Measurements from ENCODE around the gene MGAT5B. TPM values are rescaled to one million over a fixed set of nuclear protein-coding genes. Genes with fewer than 3 reads are reported as not detected.

Gene MGAT5B
- total RNA-seq, 1 experiment from 2014 or later: 14.3 TPM

DNA sequence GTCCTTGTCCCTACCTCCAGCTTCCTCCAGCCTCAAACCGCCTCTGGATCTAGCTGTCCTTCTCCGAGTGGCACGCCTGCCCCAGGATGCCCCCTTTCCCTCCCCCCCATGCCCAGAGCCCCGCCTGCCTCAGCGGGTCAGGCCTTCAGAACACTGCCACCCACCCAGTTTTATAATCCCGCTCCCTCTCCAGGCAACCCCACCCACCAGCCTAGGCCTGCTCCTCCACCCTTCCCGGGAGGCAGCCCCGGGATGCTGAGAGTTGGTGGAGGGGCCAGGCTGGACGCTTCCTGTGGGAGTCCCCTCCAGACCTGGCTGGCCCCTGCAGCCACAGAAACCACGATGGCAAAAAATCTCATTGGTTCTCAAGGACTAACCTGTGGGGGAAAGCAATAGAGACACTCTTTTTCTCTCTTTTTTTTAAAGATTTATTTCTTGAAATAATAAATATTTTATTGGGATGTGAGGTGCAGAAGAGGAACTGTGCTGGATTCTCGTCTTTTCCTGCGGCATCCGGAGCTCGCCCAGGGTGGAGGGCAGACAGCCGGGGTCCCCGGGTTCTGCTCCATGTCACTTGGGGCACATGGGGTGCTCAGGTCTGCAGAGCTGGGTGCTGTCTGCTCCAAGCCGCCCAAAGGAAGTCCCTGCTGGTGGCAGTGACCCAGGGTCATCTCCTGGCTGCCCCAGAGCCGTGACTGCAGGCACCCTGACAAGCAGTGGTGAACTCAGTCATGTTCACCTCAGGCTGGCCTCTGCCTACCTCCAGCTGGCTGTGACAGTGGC, 81.9 kb downstream of the MGAT5B start:
- H4K20me1 ChIP-seq (ENCODE audit: insufficient read depth): no peaks in the 10 kb centered on the region
- POLR2A ChIA-PET (ENCODE audit: unreplicated experiment): no interaction called here
- no peak overlapping the region for H3K27ac ChIP-seq
- H2AFZ ChIP-seq: no peak overlapping the region
- no peak for DNase-seq
- H3K9me3 ChIP-seq (ENCODE audit: insufficient read depth, low read depth): no peaks in the 10 kb centered on the region
- no peaks in the 10 kb centered on the region for H3K27me3 ChIP-seq (ENCODE audit: insufficient read depth, low read depth)
- intact Hi-C loops (cut with micrococcal nuclease; ENCODE audit: unreplicated experiment): no loop called here
- TF ChIP-seq, protein P1, sequence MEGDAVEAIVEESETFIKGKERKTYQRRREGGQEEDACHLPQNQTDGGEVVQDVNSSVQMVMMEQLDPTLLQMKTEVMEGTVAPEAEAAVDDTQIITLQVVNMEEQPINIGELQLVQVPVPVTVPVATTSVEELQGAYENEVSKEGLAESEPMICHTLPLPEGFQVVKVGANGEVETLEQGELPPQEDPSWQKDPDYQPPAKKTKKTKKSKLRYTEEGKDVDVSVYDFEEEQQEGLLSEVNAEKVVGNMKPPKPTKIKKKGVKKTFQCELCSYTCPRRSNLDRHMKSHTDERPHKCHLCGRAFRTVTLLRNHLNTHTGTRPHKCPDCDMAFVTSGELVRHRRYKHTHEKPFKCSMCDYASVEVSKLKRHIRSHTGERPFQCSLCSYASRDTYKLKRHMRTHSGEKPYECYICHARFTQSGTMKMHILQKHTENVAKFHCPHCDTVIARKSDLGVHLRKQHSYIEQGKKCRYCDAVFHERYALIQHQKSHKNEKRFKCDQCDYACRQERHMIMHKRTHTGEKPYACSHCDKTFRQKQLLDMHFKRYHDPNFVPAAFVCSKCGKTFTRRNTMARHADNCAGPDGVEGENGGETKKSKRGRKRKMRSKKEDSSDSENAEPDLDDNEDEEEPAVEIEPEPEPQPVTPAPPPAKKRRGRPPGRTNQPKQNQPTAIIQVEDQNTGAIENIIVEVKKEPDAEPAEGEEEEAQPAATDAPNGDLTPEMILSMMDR (conservative IDR thresholded peaks at IDR 0.05): no peak
- no peak for TF ChIP-seq EZH2 (IDR thresholded peaks at IDR 0.05; ENCODE audit: low read depth)
- no peak overlapping the region for H3K4me2 ChIP-seq
- H3K79me2 ChIP-seq (ENCODE audit: low read depth): no peaks in the 10 kb centered on the region
- no peaks in the 10 kb centered on the region for H3K36me3 ChIP-seq (ENCODE audit: low read depth)
- no peaks in the 10 kb centered on the region for H3F3A ChIP-seq (ENCODE audit: insufficient read depth, low read depth)
- H3K9me2 ChIP-seq (ENCODE audit: insufficient read depth): no peaks in the 10 kb centered on the region
- CTCF ChIA-PET: no interaction called here
- H3K4me3 ChIP-seq: no peak overlapping the region
- no peaks in the 10 kb centered on the region for H3K4me1 ChIP-seq (replicated peaks; ENCODE audit: insufficient read depth)
- BruUV-seq (replicated peaks): no TSS peak

DNA sequence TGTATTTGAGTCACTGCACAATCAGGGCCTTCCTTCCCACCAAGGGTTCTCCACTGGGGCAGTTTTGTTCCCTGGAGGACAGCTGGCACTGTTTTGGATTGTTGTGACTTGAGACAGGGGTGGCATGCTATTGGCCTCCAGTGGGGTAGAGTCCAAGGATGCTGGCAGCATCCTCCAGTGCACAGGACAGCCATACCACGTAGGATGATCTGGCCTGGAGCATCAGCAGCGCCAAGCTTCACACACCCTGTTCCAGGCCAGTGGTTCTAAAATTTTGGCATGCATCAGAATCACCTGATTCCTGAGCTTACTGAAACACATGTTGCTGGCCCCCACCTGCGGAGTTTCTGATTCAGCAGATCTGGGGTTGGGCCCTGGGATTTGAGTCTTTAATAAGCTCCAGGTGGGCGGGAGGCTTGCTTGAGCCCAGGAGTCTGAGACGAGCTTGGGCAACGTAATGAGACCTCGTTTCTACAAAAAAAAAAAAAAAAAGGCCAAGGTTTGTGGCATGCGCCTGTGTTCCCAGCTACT, 83.2 kb downstream of the MGAT5B start:
- intact Hi-C loops (cut with micrococcal nuclease; ENCODE audit: unreplicated experiment): no loop called here

DNA sequence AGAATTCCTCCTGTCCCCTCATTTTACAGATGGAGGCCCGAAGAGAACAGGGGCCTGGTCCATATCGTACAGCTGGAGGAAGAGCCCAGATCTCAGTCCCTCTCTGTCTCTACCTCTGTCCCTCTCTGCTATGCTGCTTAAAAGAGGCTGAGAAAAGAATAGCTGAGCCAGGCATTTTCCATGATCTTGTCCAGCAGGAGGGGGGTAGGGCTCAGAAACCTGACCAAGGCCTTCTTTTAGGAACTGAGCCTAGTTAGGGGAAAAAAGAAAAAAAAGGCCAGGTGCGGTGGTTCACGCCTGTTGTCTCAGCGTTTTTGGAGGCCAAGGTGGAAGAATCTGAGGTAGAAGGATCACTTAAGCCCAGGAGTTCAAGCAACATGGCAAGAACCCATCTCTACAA, 84.2 kb downstream of the MGAT5B start:
- Histone ChIP-seq H2AFZ (no peak overlapping the region), H3F3A (ENCODE audit: insufficient read depth, low read depth) (no peaks in the 10 kb centered on the region), H3K27ac (no peak overlapping the region), H4K20me1 (ENCODE audit: insufficient read depth) (no peaks in the 10 kb centered on the region), H3K4me1 (replicated peaks; ENCODE audit: insufficient read depth) (no peaks in the 10 kb centered on the region), H3K27me3 (ENCODE audit: insufficient read depth, low read depth) (no peaks in the 10 kb centered on the region), H3K9me3 (ENCODE audit: insufficient read depth, low read depth) (no peaks in the 10 kb centered on the region), H3K36me3 (ENCODE audit: low read depth) (no peaks in the 10 kb centered on the region), H3K79me2 (ENCODE audit: low read depth) (no peaks in the 10 kb centered on the region), H3K4me3 (no peak overlapping the region), H3K4me2 (no peak overlapping the region), H3K9me2 (ENCODE audit: insufficient read depth) (no peaks in the 10 kb centered on the region)
- no peak for DNase-seq
- no peak for TF ChIP-seq EZH2 (IDR thresholded peaks at IDR 0.05; ENCODE audit: low read depth)
- TF ChIP-seq, protein P1 (conservative IDR thresholded peaks at IDR 0.05): no peak
- BruUV-seq (replicated peaks): no TSS peak
- ChIA-PET POLR2A (ENCODE audit: unreplicated experiment) (interaction anchor here (0.6 kb wide), 1 partner anchor 60 kb away, joined by 8 read pairs; no protein-coding TSS in a partner anchor), CTCF (no interaction called here)
- intact Hi-C loops (cut with micrococcal nuclease; ENCODE audit: unreplicated experiment): no loop called here

More for the DNA sequence above, 83.2 kb downstream of the MGAT5B start:
- no peaks in the 10 kb centered on the region for H3F3A ChIP-seq (ENCODE audit: insufficient read depth, low read depth)
- H3K79me2 ChIP-seq (ENCODE audit: low read depth): no peaks in the 10 kb centered on the region
- no peaks in the 10 kb centered on the region for H3K4me1 ChIP-seq (replicated peaks; ENCODE audit: insufficient read depth)
- H3K4me2 ChIP-seq: no peak overlapping the region
- BruUV-seq (replicated peaks): no TSS peak
- H3K36me3 ChIP-seq (ENCODE audit: low read depth): no peaks in the 10 kb centered on the region
- ChIA-PET CTCF (no interaction called here), POLR2A (ENCODE audit: unreplicated experiment) (no interaction called here)
- H3K9me2 ChIP-seq (ENCODE audit: insufficient read depth): no peaks in the 10 kb centered on the region
- H3K27me3 ChIP-seq (ENCODE audit: insufficient read depth, low read depth): no peaks in the 10 kb centered on the region
- H3K9me3 ChIP-seq (ENCODE audit: insufficient read depth, low read depth): no peaks in the 10 kb centered on the region
- H2AFZ ChIP-seq: no peak overlapping the region
- no peak for DNase-seq
- no peaks in the 10 kb centered on the region for H4K20me1 ChIP-seq (ENCODE audit: insufficient read depth)
- H3K27ac ChIP-seq: no peak overlapping the region
- H3K4me3 ChIP-seq: no peak overlapping the region
- TF ChIP-seq, protein P1 (conservative IDR thresholded peaks at IDR 0.05): no peak
- no peak for TF ChIP-seq EZH2 (IDR thresholded peaks at IDR 0.05; ENCODE audit: low read depth)

Data from PC-9 (cell line).